GM18520 (cell line): ENCODE results near the gene DHX8.
"Not testable (repeated sequence)": the region's sequence is repeated elsewhere in the genome, so short reads cannot be mapped to it uniquely, and the experiment has no call there.

Experiments
- ATAC-seq: cut with Tn5 transposase; IDR thresholded peaks from one replicate; pipeline ENCODE4 v1.9.1; 2021; ENCODE audit not compliant: unreplicated experiment

Gene DHX8

GRCh38 chr17:43461185-43461584, 22.6 kb upstream of the DHX8 start:
- no peak for ATAC-seq

GRCh38 chr17:43462569-43462968, 21.2 kb upstream of the DHX8 start:
- ATAC-seq: not testable (repeated sequence)

DNA sequence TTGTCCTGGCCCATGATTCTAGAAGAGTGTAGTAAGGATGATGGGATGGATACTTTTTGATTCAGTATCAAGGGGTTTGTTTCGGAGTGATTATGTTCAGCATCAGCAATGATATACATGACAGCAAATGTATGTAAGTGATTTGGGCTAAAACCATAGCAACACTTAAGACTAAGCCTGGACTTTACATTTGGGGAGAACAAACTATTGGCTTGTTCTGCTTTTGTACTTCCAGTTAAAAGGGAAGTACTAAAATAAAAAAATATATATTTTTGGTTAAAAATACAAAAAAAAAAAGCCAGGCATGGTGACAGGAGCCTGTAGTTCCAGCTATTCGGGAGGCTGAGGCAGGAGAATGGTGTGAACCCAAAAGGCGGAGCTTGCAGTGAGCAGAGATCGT, 20.5 kb upstream of the DHX8 start:
- no peak for ATAC-seq

DNA sequence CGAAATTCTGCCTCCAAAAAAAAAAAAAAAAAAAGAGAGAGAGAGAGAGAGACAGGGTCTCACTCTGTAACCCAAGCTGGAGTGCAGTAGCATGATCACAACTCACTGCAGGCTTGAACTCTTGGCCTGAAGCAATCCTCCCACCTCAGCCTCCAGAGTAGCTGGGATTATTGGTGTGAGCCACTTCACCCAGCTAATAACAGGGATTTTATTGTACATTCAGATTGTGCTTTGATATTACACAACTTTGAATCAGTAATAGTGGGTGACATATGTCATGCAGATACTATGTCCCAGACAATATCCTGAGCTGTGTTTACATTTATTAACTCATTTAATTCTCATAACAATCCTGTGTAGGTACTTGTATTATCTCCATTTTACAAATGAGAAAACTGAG, 19.7 kb upstream of the DHX8 start:
- ATAC-seq: no peak

- no peak for ATAC-seq
Observed at GRCh38 chr17:43465049-43465448, 18.7 kb upstream of the DHX8 start.

DNA sequence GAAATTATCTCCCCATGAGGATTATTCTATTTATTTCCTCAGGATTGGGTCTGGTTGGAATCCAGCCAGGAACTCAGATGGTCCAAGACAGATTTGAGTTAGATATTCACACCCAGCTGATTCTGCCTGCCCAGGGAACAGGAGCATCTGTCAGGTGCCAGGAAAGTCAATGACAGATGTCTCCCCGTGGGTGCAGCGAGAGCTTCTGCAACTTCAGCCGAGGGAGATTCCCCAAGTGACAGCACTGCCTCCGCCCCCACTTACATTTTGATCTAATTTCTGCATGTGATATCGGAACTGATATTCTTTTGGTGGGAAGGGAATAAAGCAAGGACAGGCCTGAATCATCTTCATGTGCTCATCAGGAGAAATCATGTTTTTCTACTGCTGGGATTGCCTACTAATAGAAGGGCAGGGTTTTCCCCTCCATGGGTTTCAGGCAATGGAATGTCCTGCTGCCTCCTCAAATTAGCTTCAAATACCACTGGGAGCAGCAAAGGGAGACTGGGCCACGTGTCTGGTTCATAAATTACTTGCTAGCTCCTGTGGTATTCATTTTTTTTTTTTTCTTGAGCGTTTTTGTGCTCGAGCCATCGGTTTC, 15.7 kb upstream of the DHX8 start:
- ATAC-seq: no peak

DNA sequence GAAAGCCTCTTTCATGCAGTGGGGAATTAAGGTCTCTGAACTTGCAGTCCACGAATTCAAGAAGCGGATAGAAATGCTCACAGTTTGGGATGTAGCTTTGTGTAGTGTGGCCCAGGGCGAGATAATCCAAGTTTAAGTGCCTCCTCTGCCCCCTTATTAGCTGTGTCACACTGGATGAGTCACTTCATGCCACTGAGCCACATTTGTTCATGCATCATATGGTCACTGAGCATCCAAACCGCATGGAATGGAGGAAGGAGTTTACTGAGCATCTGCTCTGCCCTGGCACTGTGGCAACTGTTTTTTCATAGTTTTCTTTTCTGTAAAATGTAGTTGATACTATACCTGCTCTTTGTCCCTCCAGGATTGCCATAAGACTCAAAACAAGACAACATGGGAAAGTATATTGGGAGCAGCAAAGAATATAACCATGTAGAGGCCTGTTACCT, 15.1 kb upstream of the DHX8 start:
- no peak for ATAC-seq

DNA sequence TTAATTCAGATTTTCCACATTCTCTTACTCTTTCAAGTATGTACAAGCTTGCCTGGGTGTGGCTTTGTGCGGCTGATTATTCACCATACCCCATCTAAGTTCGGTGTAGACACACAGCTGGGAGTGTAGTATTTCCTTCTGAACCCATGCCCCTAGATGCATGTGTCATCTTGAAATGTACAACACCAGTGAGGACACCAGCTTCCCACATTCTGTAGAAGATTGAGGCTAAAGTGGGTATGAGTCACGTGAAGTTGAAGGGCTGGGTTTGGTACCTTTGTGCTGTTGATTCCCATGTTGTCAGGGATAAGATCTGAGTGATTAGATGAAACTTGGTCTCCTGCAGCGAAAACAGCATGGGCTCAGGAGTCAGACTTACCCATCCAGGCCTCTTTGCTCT, 14.6 kb upstream of the DHX8 start:
- ATAC-seq: no peak

GRCh38 chr17:43471585-43472160, 12.1 kb upstream of the DHX8 start:
- no peak for ATAC-seq

DNA sequence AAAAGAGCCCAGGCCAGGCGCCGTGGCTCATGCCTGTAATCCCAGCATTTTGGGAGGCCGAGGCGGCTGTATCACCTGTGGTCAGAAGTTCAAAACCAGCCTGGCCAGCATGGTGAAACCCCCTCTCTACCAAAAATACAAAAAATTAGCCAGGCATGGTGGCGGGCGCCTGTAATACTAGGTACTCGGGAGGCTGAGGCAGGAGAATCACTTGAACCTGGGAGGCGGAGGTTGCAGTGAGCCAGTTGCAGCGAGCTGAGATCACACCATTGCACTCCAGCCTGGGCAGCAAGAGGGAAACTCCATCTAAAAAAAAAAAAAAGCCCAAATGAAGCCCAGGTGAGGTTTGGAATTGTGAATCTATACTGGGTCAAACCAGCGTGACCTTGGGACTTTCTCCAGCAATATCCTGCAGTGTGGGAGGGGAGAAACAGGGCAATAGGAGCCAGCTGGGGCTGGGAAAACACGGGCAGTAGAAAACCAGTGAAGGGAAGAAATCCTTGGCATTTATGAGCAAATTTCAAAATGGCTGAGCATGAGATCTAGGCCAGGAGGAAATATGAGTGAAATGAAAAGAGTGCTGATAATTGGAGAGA, 8.2 kb upstream of the DHX8 start:
- ATAC-seq: no peak

DNA sequence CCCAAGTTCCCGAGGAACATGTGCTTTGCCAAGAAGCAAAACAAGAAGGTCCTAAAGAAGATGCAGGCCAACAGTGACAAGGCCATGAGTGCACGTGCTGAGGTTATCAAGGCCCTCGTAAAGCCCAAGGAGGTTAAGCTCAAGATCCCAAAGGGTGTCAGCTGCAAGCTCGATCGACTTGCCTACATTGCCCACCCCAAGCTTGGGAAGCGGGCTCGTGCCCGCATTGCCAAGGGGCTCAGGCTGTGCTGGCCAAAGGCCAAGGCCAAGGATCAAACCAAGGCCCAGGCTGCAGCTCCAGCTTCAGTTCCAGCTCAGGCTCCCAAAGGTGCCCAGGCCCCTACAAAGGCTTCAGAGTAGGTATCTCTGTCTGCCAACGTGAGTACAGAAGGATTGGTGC, 7.5 kb upstream of the DHX8 start:
- not testable (repeated sequence) for ATAC-seq

DNA sequence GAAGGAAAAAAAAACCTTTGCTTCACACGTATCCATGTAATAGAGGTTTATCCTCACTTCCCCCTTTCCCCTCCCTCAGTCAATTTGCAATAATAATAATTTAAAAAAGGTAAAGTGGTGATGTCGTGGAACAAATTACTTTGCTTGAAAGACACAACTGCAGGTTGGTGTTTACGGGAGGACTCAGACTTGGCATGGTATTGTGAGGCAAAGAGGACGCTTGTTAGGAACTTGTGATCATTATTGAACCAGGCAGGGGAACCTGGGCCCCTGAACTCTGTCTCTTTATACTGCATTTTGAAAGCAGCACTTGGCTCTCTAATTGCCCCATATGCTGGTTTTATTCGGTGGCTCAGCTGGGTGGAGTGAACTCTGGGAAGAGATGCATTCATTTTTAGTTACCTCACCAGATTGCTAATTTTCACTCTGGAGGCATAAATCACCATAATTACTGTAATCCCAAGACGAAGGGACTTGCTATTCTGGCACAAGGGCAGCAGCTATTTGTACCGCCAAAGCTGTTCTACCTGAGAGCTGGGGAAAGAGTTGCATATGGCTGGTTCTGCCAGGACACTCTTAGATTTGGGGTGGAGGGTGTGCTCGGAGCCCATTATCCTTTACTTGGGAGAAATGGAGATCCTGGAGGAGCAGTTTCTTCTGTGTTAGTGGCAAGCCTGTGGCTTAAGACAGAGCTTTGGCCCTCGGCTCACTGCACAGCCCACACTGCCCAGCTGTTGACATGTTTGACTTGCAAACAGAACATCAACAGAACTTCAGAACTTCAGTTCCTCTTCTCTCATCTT, 5.7 kb upstream of the DHX8 start:
- no peak for ATAC-seq

- no peak for ATAC-seq
Observed at GRCh38 chr17:43479948-43480347, 3.8 kb upstream of the DHX8 start.

DNA sequence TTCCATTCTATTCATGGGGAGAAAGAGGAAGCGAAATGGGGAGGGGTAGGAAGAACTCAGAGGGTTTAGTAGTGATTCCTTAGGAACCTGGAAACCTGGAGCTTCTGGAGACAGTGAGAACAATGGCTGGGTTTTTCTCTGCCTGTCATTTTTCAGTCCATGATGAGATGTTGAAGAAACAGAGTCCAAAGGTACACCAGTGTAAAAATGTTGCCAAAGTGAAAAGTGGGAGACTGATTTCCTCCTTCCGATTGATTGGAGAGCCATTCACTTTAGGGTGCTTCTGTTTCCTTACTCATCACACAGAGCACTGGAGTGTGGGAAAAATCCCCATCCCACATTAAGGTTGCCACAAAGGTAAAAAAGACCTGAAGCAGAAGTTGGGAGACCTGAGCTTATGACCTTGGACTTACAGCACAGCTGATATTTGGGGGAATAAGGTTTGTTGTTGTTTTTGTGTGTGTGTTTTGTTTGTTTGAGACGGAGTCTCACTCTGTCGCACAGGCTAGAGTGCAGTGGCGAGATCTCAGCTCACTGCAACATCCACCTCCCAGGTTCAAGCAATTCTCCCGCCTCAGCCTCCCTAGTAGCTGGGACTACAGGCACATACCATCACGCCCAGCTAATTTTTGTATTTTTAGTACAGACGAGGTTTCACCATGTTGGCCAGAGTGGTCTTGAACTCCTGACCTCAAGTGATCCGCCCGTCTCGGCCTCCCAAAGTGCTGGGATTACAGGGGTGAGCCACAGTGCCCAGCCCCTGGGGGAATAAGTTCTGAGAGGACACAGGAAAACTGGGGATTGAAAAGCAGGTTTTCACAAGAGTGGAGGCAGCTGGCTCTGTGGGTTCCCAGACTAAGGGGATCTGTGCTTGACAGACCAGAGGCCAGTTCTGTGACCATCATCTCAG, 1.4 kb upstream of the DHX8 start:
- ATAC-seq: no peak

DNA sequence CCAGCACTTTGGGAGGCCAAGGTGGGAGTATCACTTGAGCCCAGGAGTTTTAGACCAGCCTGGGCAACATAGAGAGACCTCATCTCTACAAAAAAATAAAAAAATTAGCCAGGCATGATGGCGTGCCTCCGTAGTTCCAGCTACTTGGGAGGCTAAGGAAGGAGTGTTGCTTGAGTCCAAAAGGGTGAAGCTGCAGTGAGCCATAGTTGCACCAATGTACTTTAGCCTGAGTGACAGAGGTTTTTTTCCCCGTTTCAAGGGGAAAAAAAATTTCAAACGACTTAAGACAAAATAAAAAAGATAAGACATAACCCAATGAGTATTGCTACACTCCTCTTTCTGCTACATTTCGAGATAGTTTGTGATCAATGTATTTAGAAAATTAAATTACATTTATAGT, 6.8 kb downstream of the DHX8 start:
- ATAC-seq: no peak

- not testable (repeated sequence) for ATAC-seq
Observed at GRCh38 chr17:43509440-43509839, 25.7 kb downstream of the DHX8 start.

- ATAC-seq: not testable (repeated sequence)
Observed at GRCh38 chr17:43511199-43511598, 27.4 kb downstream of the DHX8 start.

DNA sequence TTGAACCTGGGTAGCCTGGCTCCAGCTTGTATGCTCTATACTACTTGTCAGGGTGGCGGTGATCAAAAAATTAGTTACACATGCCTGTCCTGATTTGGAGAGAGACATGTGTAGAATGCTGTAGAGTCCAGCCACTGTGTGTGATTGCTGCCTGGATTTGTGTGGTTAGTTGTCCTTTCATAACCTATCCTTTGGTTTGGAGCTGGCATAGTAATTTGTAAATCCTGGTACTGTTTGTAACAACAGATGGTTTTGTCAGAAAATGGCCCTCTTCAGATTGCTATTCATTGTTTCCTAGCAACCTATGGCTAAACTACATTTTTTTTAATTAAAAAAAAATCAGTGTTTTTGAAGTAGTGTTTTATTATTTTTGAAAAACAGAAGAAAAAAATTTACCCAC, 31.9 kb downstream of the DHX8 start:
- ATAC-seq: no peak

GRCh38 chr17:43517161-43517560, 33.4 kb downstream of the DHX8 start:
- ATAC-seq: no peak

DNA sequence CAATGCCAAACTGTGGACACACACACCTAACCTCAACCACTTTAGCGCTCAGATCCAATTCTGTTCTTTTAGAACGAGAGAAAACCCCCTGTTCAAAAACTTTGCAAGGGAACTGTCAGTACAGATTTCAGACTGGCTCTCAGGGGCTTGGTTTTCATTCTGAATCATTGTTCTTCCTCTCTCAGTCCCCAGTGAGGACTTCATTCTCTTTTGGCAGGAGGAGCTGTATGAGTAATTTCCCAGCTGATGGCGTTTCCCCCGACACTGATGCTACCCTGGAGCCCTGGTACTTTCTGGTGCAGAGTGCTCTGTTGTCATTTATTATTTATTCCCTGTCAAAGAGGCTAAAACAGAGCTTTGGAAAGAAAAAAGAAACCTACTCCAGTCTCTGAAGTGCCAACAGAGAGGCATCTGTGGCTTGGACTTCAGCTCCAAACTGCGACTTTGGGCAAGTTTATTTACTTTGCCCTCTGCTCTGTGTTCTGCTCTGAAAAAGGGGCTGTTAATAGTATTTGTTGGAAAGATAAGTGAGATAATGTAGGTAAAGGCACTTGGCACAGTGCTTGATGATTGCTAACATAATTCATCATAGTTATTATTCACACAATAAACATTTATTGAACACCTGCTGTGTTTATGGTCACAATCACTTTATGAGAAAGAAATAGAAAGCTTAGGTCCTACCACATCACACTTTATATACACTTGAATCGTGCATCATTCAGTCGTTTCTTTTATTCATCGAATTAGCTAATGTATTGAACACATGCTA, 34.0 kb downstream of the DHX8 start:
- ATAC-seq: no peak
